ENCODE results near the gene GAS2L3. TPM values are rescaled to one million over a fixed set of nuclear protein-coding genes. Genes with fewer than 3 reads are reported as not detected.

Gene GAS2L3
- total and polyA plus RNA-seq, 9 of the 15 experiments (the other 6 are each of a cell fraction or from before 2014, with no cell fraction given): 1.5 to 9.8 (median 3.5) TPM

DNA sequence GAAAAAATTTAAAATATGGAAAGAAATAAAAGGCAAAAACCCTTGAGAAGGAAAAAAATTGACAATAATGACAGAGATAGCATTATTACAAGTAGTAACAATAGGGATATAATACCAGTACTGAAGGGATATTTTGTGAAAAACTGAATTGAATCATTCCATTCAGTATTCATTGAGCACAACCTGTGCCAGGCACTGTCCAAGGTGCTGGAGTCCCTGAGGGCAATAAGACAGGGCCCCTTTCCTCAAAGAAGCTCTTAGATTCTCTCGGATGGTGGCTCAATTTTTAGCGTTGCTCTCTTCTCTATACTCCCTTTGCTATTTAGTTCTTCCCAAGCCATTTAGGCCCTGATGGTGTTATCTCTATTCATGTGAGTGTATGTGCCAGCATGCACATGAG is 34.3 kb upstream of the GAS2L3 start (continued):
- TF ChIP-seq MIER1 (IDR thresholded peaks at IDR 0.05; ENCODE audit: low read depth) (peak; percentile 87), ZNF280B (CRISPR knock-in tag; IDR thresholded peaks at IDR 0.05) (no peak), EHMT2 (IDR thresholded peaks at IDR 0.05) (peak; percentile 93), ZNF766 (CRISPR knock-in tag; conservative IDR thresholded peaks at IDR 0.05) (peak; percentile 49; the same call in 1 of the 2 replicates)

DNA sequence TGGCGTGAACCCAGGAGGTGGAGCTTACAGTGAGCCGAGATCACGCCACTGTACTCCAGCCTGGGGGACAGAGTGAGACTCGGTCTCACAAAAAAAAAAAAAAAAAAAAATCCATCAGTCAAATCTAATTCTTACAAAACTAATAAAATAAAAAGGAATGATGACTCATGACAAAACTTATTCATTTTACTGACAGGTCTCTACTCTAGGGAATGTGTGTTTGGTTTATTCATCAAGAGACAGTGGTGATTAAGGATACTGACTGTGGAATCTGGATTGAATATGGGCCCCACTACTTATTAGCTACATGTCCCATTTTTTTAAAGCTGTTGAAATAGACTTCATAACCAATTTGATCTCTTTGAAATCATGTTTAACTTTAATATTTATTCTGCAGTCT is 29.3 kb upstream of the GAS2L3 start:
- DNase-seq (ENCODE audit: extremely low read depth in 1 of 4, low spot score in 3 of 4) (no peak), ATAC-seq (no peak), FAIRE-seq (no peak)
- no peak overlapping the region for H3K9ac ChIP-seq (ENCODE audit: insufficient read depth in 1 of 2, low read depth in 2 of 2, low read length in 2 of 2)
- TF ChIP-seq, protein P1, sequence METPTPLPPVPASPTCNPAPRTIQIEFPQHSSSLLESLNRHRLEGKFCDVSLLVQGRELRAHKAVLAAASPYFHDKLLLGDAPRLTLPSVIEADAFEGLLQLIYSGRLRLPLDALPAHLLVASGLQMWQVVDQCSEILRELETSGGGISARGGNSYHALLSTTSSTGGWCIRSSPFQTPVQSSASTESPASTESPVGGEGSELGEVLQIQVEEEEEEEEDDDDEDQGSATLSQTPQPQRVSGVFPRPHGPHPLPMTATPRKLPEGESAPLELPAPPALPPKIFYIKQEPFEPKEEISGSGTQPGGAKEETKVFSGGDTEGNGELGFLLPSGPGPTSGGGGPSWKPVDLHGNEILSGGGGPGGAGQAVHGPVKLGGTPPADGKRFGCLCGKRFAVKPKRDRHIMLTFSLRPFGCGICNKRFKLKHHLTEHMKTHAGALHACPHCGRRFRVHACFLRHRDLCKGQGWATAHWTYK (CRISPR knock-in tag; IDR thresholded peaks at IDR 0.05): no peak
- TF ChIP-seq ZNF316 (IDR thresholded peaks at IDR 0.05) (peak; percentile 51; the same call in 1 of the 2 replicates), ZNF507 (tag; conservative IDR thresholded peaks at IDR 0.05) (no peak), MAFG (tag; conservative IDR thresholded peaks at IDR 0.05) (0 out of 2 replicates have a peak, but pooled peaks have one; percentile 17), C11orf30 (IDR thresholded peaks at IDR 0.05; ENCODE audit: low read depth) (peak; percentile 28; the same call in 1 of the 2 replicates), ZNF695 (CRISPR knock-in tag; IDR thresholded peaks at IDR 0.05) (no peak), SREBF2 (CRISPR knock-in tag; IDR thresholded peaks at IDR 0.05) (no peak), HDAC3 (IDR thresholded peaks at IDR 0.05; ENCODE audit: borderline replicate concordance, partially characterized antibody) (no peak), CCNT2 (IDR thresholded peaks at IDR 0.05; ENCODE audit: borderline replicate concordance, extremely low read depth, insufficient read length, low read depth, low read length) (no peak), FUS (optimal IDR thresholded peaks at IDR 0.05; ENCODE audit: low read depth, low read length) (no peak), ZBTB8A (IDR thresholded peaks at IDR 0.05; ENCODE audit: partially characterized antibody) (no peak)
- no TSS peak for BruUV-seq (replicated peaks)
- H2AFZ ChIP-seq (ENCODE audit: low read depth, low read length): no peak overlapping the region
- H3K36me3 ChIP-seq (ENCODE audit: control insufficient read depth, insufficient read depth, low read length): no peaks in the 10 kb centered on the region
- WGBS (ENCODE audit: insufficient coverage, low coverage, missing lambda C conversion rate): 3% methylated on average over 4 of the region's 4 CpGs
- no peaks in the 10 kb centered on the region for H3K27me3 ChIP-seq (ENCODE audit: control insufficient read depth in 2 of 2, insufficient read depth in 2 of 2, low read length in 2 of 2)
- CTCF ChIA-PET (ENCODE audit: low intra/inter-chr PET ratio): no interaction called here
- H3K4me2 ChIP-seq (ENCODE audit: insufficient read depth, low read length): no peak overlapping the region
- no peak overlapping the region for H3K4me3 ChIP-seq
- in situ Hi-C loops (cut with MboI) (no loop called here), intact Hi-C loops (cut with micrococcal nuclease) (no loop called here)
- H3K4me1 ChIP-seq (replicated peaks in 1 of 2; ENCODE audit: control insufficient read depth in 2 of 2, insufficient read depth in 2 of 2, low read length in 2 of 2): no peaks in the 10 kb centered on the region
- no peak overlapping the region for H3K27ac ChIP-seq (ENCODE audit: extremely low read depth, low read depth, low read length)
- H3K79me2 ChIP-seq (ENCODE audit: control insufficient read depth, insufficient read depth, low read length): no peaks in the 10 kb centered on the region
- H3K9me1 ChIP-seq (ENCODE audit: control insufficient read depth, insufficient read depth, low read length): no peaks in the 10 kb centered on the region
- POLR2A ChIA-PET: no interaction called here
- no peaks in the 10 kb centered on the region for H4K20me1 ChIP-seq (replicated peaks; ENCODE audit: control insufficient read depth, insufficient read depth, low read length)
- H3K9me3 ChIP-seq (replicated peaks; ENCODE audit: control insufficient read depth, insufficient read depth, low read depth, low read length): no peaks in the 10 kb centered on the region
